ENCODE results near the gene DOCK10. TPM values are rescaled to one million over a fixed set of nuclear protein-coding genes. Genes with fewer than 3 reads are reported as not detected.
A peak's percentile ranks its signal among the peaks of the same experiment; 100 is the strongest.
"Not testable (repeated sequence)": the region's sequence is repeated elsewhere in the genome, so short reads cannot be mapped to it uniquely, and the experiment has no call there.

DOCK10 gene
- polyA plus RNA-seq, 3 donors, result 8.5 to 10.7 (median 10.6) TPM

GRCh38 chr2:224919472-224920110 is 122.7 kb downstream of the DOCK10 start:
- DNase-seq, result no peak

DNA sequence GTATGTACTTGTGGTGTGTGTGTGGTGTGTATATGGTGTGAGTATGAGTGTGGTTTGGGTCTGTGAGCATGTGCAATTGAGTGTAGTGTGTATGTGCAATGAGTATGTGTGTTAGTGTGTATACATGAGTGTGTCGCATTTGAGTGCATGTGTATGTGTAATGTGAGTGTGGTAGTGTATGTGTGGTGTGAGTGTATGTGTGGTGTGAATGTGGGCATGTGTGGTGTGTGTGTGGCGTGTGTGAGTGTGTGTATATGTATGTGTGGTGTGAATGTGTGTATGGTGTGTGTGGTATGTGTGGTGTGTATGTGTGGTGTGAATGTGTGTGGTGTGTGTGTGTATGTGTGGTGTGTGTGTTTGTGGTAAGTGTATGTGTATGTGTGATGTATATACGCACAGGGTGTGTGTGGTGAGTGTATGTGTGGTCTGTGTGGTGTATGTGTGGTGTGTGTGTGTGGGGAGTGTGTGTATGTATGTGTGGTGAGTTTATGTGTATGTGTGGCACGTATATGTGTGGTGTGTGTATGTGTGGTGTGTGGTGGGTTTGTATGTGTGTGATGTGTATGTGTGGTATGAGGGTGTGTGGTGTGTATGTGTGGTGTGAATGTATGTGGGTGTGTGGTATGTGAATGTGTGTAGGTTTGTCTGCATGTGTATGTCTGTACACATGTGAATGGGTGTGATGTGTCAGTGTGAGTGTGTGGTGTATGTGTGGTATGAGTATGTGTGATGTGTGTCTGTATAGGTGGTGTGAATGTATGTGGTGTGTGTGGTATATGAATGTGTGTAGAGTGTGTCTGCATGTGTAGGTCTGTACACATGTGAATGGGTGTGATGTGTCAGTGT is 123.4 kb downstream of the DOCK10 start:
- no peak for DNase-seq

DNA sequence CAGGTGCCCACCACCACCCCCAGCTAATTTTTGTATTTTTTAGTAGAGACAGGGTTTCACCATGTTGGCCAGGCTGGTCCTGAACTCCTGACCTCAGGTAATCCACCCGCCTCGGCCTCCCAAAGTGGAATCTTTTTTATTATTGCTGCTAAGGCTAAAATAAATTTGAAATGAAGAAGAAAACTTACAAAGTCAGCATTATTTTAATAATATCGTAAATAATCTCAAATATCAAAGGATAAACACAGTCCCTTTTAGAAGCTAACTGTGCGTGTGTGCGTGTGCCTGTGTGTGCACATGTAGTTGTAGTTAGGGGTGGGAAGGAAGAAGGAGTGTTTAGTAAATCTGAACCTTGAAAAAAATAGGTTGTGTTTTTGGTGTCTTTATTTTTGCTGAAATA is 125.0 kb downstream of the DOCK10 start:
- DNase-seq, result not testable (repeated sequence)

DNA sequence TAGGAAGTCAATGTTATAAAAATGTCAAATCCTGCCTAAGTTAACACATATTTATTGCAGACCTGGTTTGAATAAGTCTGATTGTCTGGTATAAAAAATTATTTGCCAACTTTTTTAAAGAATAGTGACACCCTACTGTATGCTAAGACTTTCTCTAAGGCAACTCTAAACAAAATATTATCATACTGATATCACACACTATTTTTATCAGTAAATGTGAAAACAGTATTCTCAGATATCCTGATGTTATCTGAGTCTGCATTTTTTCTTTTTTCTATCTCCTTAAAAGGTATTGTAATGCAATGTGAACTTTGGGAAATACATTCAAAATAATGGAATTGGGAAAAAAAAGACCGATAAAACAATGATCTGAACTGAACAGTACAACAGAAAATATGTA is 127.1 kb downstream of the DOCK10 start:
- no peak for DNase-seq

GRCh38 chr2:224910574-224910925 is 131.7 kb downstream of the DOCK10 start:
- DNase-seq, result no peak

DNA sequence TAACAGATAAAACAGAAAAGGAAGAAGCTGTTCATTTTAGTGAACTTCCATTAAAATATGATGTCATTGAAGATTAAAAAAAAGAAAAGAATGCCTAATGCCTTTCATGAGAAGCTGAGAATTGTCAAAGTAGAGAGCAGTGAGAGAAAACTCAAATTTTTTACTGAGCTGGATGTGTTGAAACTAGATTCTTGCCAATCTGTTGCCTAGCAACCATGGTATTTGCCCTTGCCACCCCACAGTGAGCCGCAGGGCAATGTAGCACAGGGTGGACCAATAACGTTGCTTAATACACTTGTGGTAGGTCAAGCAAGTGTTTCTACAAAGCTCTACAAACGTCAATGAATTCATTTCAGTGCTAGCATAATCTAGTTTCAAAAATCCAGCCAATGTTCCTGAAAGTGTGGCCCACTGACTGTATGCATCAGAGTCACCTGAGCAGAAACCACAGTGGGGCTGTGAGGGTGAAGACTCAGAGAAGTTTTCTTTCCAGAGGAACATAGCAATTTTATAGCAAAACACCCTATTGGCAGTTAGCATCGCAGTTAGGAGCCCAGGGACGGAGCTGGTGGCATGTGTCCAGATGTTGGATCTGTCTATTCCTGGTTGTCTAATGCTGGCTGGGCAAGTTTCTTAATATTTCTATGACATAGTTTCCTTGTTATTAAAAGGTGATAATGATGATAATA is 132.2 kb downstream of the DOCK10 start:
- DNase-seq, result peak; percentile 66

DNA sequence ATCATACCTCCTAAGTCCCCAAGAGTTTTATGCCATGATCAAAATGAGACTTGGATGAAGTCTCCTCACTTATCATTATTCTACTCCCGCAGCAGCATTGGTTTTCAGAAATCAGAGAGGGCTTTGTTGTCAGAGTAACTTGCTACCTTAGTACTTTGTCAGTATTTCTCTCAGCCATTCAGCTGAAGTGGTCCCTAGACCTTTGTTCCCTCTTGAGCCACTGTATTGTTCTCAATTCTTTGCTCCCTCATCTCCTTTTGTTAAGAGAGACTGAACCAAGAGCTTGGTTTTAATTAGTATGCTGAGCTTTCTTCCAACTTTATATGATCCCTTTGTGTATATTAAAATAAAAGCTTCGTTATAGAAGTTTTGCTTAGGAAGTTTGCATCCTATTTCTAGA is 133.4 kb downstream of the DOCK10 start:
- DNase-seq, result no peak

DNA sequence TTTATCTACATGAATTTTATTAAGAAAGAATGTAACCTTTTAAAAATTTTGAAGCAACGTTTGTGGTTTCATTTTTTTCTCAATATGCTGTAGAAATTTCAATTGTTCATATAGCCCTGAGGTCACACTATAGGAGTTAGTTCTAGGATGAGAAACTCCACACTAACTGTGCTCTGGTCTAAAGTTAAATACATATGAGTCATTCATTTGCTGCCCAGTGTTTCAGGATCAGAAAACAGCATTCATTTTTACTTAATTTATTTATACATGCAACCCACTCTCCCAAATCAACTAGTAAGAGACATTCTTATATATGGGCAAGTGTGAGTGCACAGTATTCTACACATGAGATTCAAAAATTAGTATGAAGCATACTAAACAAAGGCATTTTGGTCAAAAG is 137.9 kb downstream of the DOCK10 start:
- no peak for DNase-seq

GRCh38 chr2:224903621-224904020 is 138.6 kb downstream of the DOCK10 start:
- DNase-seq, result no peak

GRCh38 chr2:224901121-224901676 is 141.1 kb downstream of the DOCK10 start:
- DNase-seq, result no peak

- DNase-seq, result no peak
Measured at GRCh38 chr2:224895377-224895776, 146.9 kb downstream of the DOCK10 start.

DNA sequence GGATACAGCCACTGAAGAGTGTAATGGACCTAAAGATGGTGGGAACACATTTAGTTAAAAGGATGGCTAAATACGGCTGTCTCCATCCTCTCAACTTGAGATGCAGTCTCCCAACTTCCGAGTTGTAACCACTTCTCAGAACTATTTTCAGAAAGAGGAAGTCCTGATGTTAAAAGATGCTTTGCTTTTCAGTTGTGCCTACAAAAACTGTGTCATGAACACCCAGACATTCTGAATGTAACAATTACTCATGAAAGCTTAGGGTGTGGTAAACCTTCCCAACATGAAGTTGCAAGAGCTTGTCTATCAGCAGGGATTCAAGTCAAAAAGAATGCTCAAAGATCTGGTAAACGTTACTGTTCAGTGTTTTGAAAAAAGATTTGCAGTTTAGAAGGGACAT is 147.9 kb downstream of the DOCK10 start:
- DNase-seq, result no peak

DNA sequence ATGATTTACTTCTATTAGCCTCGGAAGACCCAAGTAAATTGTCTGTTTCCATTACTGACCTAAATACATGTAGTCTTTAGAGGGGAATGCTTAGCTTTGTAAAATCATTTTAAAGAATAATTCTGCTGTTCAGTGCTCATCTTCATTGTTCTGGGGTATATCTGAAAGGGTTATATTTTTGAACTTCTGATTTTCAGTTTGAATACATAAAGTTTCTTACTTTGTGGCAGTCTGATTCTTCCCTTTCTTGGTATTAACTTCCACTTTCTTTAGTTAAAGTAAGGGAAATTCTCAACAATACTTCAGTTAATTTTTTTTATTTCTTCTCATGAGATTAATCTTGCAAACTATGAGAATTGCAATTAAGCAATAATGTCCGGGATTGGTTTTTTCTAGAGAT is 148.4 kb downstream of the DOCK10 start:
- no peak for DNase-seq

GRCh38 chr2:224892574-224893204 is 149.6 kb downstream of the DOCK10 start:
- DNase-seq, result no peak

GRCh38 chr2:224890372-224890771 is 151.9 kb downstream of the DOCK10 start:
- DNase-seq, result no peak

DNA sequence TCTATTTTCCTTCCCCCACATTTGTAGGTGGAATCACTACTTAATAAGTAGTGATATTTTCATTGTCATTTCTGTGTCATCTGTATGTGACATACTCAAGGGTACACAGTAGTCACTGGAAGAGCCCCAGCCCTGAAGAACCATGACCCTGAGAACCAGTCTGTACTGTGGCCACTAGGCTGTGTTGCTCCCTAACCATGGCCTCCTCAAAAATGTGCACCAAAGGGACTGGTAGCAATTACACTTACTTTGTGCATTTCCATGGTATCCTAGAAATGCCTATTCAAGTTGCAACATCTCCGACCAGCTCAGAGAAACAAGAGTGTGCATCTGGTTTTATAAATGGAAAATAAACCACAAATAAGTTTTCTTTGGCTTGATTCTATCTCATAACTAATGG is 155.1 kb downstream of the DOCK10 start:
- no peak for DNase-seq

DNA sequence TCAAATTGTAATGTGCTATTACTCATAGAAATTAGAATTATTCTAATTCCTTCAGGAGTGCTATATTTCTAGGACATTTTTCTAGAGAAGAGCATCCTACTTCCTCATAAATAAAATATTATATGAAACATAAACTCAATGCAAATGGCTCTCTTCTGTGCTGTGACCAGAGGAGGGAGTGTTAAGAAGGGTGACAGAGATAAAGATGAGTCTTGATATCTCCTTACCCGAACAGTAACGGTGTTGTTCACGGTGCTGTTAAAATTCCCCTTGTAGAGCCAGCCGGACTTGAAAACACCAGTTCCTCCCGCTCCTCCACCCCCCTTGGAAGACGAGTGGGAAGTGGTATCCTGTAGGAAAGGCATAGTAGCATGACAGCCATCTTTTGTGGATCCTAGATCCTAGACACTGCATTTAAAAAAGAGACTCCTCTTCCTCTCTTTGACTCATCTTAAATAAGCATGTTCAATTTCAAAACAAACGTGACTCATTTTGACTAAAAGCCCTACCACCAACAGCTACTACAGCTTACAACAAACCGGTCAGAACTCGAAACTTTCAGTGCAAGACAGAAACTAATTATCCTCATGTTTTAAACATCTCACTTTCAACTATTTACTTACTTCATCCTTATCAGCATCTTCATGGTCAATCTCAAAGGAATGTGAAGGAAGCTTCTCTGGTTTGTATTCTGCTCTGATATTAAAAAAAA is 156.3 kb downstream of the DOCK10 start:
- no peak for DNase-seq

GRCh38 chr2:224885291-224885690 is 157.0 kb downstream of the DOCK10 start:
- DNase-seq, result no peak

DNA sequence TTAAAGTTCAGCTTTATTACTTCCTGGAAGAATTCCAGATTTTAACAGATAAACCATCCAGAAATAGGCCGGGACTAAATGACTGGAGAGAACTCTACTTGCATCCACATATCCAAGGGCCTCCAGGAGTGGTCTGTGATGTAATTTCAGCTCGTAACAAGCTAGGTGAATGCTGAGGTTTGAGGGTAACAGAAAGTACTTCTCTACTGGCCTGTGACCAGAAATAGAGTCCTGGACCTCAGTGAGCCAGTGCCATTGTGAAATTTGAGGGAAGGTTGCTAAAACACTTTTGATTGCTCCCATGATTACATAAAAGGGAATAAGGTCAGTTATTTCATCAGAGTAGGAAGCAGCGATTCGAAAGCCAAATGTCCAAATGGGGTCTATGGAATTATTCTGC is 158.1 kb downstream of the DOCK10 start:
- DNase-seq, result no peak

GRCh38 chr2:224883700-224884099 is 158.6 kb downstream of the DOCK10 start:
- DNase-seq, result no peak

GRCh38 chr2:224883172-224883516 is 159.1 kb downstream of the DOCK10 start:
- no peak for DNase-seq
